Small intestine (tissue), 7 donors: ENCODE results near the gene CREBL2. TPM values are rescaled to one million over a fixed set of nuclear protein-coding genes. Genes with fewer than 3 reads are reported as not detected.
"Not testable (repeated sequence)": the region's sequence is repeated elsewhere in the genome, so short reads cannot be mapped to it uniquely, and the experiment has no call there.

Source experiments
- DNase-seq, 2 donors: peaks; one replicate each; pipeline versions ENCODE4 v3.0.0 to v3.0.0-alpha.2; 2013
- FAIRE-seq: peaks from 2 replicates; lab custom pipeline; 2012; peaks lifted over from hg19 to GRCh38; lab: Jason Lieb, UNC
- H3K27ac ChIP-seq, 3 donors: one replicate each; pipeline ENCODE4 v1.5.1; 2013; ENCODE audit warnings: low read length in 2 of 3, mild to moderate bottlenecking in 2 of 3, control low read depth in 1 of 3, inconsistent platforms in 1 of 3, low read depth in 1 of 3, moderate library complexity in 1 of 3
- H3K27me3 ChIP-seq, 3 donors: one replicate each; pipeline ENCODE4 v1.6.1; 2013; ENCODE audit warnings: low read length in 3 of 3, inconsistent platforms in 1 of 3; ENCODE audit not compliant: control insufficient read depth in 3 of 3, insufficient read depth in 3 of 3
- H3K36me3 ChIP-seq, 3 donors: one replicate each; pipeline ENCODE4 v1.6.1; 2013; ENCODE audit warnings: low read length in 3 of 3, inconsistent platforms in 1 of 3, low read depth in 1 of 3, mild to moderate bottlenecking in 1 of 3, moderate library complexity in 1 of 3; ENCODE audit not compliant: control insufficient read depth in 3 of 3, insufficient read depth in 2 of 3
- H3K4me1 ChIP-seq, 3 donors: one replicate each; pipeline ENCODE4 v1.6.1; 2013; ENCODE audit warnings: low read length in 2 of 3, inconsistent platforms in 1 of 3, low read depth in 1 of 3, mild to moderate bottlenecking in 1 of 3, moderate library complexity in 1 of 3; ENCODE audit not compliant: control insufficient read depth in 3 of 3, insufficient read depth in 2 of 3
- H3K4me3 ChIP-seq, 3 donors: one replicate each; pipeline ENCODE4 v1.5.1; 2013; ENCODE audit warnings: low read length in 3 of 3, control low read depth in 1 of 3, inconsistent platforms in 1 of 3, low read depth in 1 of 3, mild to moderate bottlenecking in 1 of 3, moderate library complexity in 1 of 3
- H3K9me3 ChIP-seq, 2 donors: one replicate each; pipeline ENCODE4 v1.6.1; 2013; ENCODE audit warnings: low read depth in 1 of 2, low read length in 1 of 2; ENCODE audit not compliant: control insufficient read depth in 2 of 2, insufficient read depth in 1 of 2
- WGBS, 3 donors: extraction: QIAGEN DNeasy Blood & Tissue Kit; methylation state at CpG; one replicate each; pipeline ENCODE4 v1.1.7; 2013; 5-methylcytosine and 5-hydroxymethylcytosine counted together
- polyA plus RNA-seq, 4 donors: library from polyadenylated mRNA; stranded (reverse) in 3 of 4; unstranded in 1 of 4; fragments of 200-250 nt in 3 of 4; fragments of 120-200 nt in 1 of 4; gene quantifications; one replicate each; pipeline versions ENCODE4 v1.2.1 to v1.2.3, GENCODE V29; 2013
- donor health status: healthy with polysubstance abuse.
- donor health status: control.
- donor health status: control.
- donor health status: Bipolar disorder and iron deficiency.
- donor health status: healthy.

CREBL2 gene
- polyA plus RNA-seq, 4 donors = 16.9 to 37.2 (median 23.4) TPM

DNA sequence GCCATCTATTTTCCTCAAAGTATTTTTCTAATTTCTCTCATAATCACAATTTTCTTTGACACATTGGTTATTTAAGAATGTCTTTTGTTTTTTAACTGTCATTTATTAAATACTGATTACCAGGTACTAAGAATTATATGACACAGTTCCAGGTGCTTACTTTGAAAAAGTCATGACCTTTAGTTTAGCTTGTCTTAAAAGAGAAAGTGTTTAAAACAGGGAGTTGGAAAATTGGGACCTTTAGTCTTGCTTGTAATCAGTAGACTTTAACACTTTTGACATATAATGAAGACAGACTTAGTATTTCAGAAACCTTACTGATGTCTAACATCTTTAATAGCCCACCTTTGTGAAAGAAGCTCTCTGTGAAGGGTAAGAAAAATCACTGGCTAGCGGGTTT is 19.2 kb downstream of the CREBL2 start:
- H3K27me3 ChIP-seq = no peaks in the 10 kb centered on the region
- H3K4me1 ChIP-seq = peaks cover 0 to 3% (median 2%) of the 10 kb centered on the region in 3 donors
- no peak overlapping the region for H3K27ac ChIP-seq
- no peak overlapping the region for H3K4me3 ChIP-seq
- 39 to 65% (median 41%) methylated on average over 1 of the region's 1 CpG for WGBS, 3 donors
- peaks cover 0 to 9% (median 2%) of the 10 kb centered on the region in 3 donors for H3K36me3 ChIP-seq
- FAIRE-seq (peak; percentile 74), DNase-seq (peak; percentile 21 to 47)
- no peaks in the 10 kb centered on the region for H3K9me3 ChIP-seq

- Histone ChIP-seq H3K9me3 (peaks cover 0 to 14% of the 10 kb centered on the region in 2 donors), H3K27me3 (no peaks in the 10 kb centered on the region), H3K36me3 (peaks cover 0 to 30% (median 17%) of the 10 kb centered on the region in 3 donors), H3K4me3 (no peak overlapping the region), H3K4me1 (peaks cover 0 to 2% (median 0%) of the 10 kb centered on the region in 3 donors), H3K27ac (no peak overlapping the region)
- DNase-seq (no peak), FAIRE-seq (no peak)
- WGBS, 3 donors = 94 to 95% (median 94%) methylated on average over 12 of the region's 12 CpGs
Observed at GRCh38 chr12:12635651-12636050, 24.0 kb downstream of the CREBL2 start.

GRCh38 chr12:12636641-12637040 is 25.0 kb downstream of the CREBL2 start:
- Histone ChIP-seq H3K4me3 (no peak overlapping the region), H3K9me3 (peaks cover 0 to 14% of the 10 kb centered on the region in 2 donors), H3K4me1 (no peaks in the 10 kb centered on the region), H3K36me3 (peaks cover 0 to 30% (median 17%) of the 10 kb centered on the region in 3 donors), H3K27ac (no peak overlapping the region), H3K27me3 (no peaks in the 10 kb centered on the region)
- 89 to 91% (median 90%) methylated on average over 1 of the region's 1 CpG for WGBS, 3 donors
- FAIRE-seq (no peak), DNase-seq (no peak)

DNA sequence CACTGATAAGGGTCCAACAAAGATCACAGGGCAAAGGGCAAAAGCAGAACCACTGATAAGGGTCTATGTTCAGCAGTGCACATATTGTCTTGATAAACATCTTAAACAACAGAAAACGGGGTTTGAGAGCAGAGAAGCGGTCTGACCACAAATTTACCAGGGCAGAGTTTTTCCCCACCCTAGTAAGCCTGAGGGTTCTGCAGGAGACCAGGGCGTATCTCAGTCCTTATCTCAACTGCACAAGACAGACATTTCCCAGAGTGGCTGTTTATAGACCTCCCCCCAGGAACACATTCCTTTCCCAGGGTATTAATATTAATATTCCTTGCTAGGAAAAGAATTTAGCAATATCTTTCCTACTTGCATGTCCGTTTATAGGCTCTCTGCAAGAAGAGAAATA is 28.3 kb downstream of the CREBL2 start:
- whole genome bisulfite sequencing, 3 donors = 87 to 90% (median 88%) methylated on average over 4 of the region's 4 CpGs
- FAIRE-seq, H3K27me3 ChIP-seq, H3K4me3 ChIP-seq, H3K4me1 ChIP-seq, H3K27ac ChIP-seq, DNase-seq: not testable (repeated sequence)
- Histone ChIP-seq H3K9me3 (peaks cover 0 to 14% of the 10 kb centered on the region in 2 donors), H3K36me3 (peaks cover 2 to 29% (median 20%) of the 10 kb centered on the region in 3 donors)

GRCh38 chr12:12641650-12642049 is 30.0 kb downstream of the CREBL2 start:
- H3K27me3 ChIP-seq = no peaks in the 10 kb centered on the region
- peaks cover 0 to 14% of the 10 kb centered on the region in 2 donors for H3K9me3 ChIP-seq
- no peak overlapping the region for H3K27ac ChIP-seq
- FAIRE-seq = no peak
- no peaks in the 10 kb centered on the region for H3K4me1 ChIP-seq
- no peak for DNase-seq
- H3K4me3 ChIP-seq = no peak overlapping the region
- H3K36me3 ChIP-seq = peaks cover 2 to 19% (median 14%) of the 10 kb centered on the region in 3 donors
- WGBS, 3 donors = 95 to 100% (median 96%) methylated on average over 2 of the region's 2 CpGs

- H3K36me3 ChIP-seq = peaks cover 2 to 12% (median 8%) of the 10 kb centered on the region in 3 donors
- no peak overlapping the region for H3K27ac ChIP-seq
- DNase-seq = no peak
- no peaks in the 10 kb centered on the region for H3K27me3 ChIP-seq
- FAIRE-seq = no peak
- WGBS, 3 donors = 91 to 98% (median 97%) methylated on average over 3 of the region's 3 CpGs
- peaks cover 0 to 22% of the 10 kb centered on the region in 2 donors for H3K9me3 ChIP-seq
- no peak overlapping the region for H3K4me3 ChIP-seq
- H3K4me1 ChIP-seq = no peaks in the 10 kb centered on the region
Observed at GRCh38 chr12:12642916-12643315, 31.2 kb downstream of the CREBL2 start.

- no peaks in the 10 kb centered on the region for H3K27me3 ChIP-seq
- H3K4me3 ChIP-seq = no peak overlapping the region
- DNase-seq (peak; percentile 33 to 62), FAIRE-seq (no peak)
- peaks cover 2 to 5% (median 2%) of the 10 kb centered on the region in 3 donors for H3K36me3 ChIP-seq
- no peak overlapping the region for H3K27ac ChIP-seq
- 62 to 65% (median 63%) methylated on average over 3 of the region's 3 CpGs for WGBS, 3 donors
- peaks cover 0 to 30% of the 10 kb centered on the region in 2 donors for H3K9me3 ChIP-seq
- H3K4me1 ChIP-seq = no peaks in the 10 kb centered on the region
Observed at GRCh38 chr12:12645485-12645884, 33.8 kb downstream of the CREBL2 start.

GRCh38 chr12:12645968-12646367 is 34.3 kb downstream of the CREBL2 start:
- WGBS, 3 donors = 86 to 95% (median 87%) methylated on average over 6 of the region's 6 CpGs
- peaks cover 0 to 29% of the 10 kb centered on the region in 2 donors for H3K9me3 ChIP-seq
- H3K36me3 ChIP-seq, H3K27ac ChIP-seq, H3K4me1 ChIP-seq, DNase-seq, H3K27me3 ChIP-seq, FAIRE-seq, H3K4me3 ChIP-seq: not testable (repeated sequence)
